Immature natural killer cell (primary cell): ENCODE data around the gene AK8. TPM values are rescaled to one million over a fixed set of nuclear protein-coding genes. Genes with fewer than 3 reads are reported as not detected.

Experiments used
- DNase-seq, 3 donors: peaks; one replicate each; pipeline ENCODE4 v3.0.0; 2022; ENCODE audit warnings: mixed read lengths in 1 of 3
- H3K27ac Mint-ChIP-seq, 6 donors: one replicate each; pipeline ENCODE4 v1.8.0; 2020; ENCODE audit warnings: mixed read lengths in 6 of 6, mild to moderate bottlenecking in 5 of 6, inconsistent platforms in 4 of 6, moderate library complexity in 3 of 6
- H3K27me3 Mint-ChIP-seq, 3 donors: one replicate each; pipeline ENCODE4 v1.8.0; 2020 to 2021; ENCODE audit warnings: low read depth in 3 of 3, mild to moderate bottlenecking in 3 of 3, mixed read lengths in 3 of 3, moderate library complexity in 3 of 3, inconsistent platforms in 1 of 3
- H3K36me3 Mint-ChIP-seq, 3 donors: one replicate each; pipeline ENCODE4 v1.8.0; 2020; ENCODE audit warnings: mixed read lengths in 3 of 3, inconsistent platforms in 2 of 3, mild to moderate bottlenecking in 2 of 3
- H3K4me1 Mint-ChIP-seq, 2 donors: one replicate each; pipeline ENCODE4 v1.8.0; 2020; ENCODE audit warnings: inconsistent platforms in 2 of 2, mild to moderate bottlenecking in 2 of 2, mixed read lengths in 2 of 2, moderate library complexity in 1 of 2
- H3K4me3 Mint-ChIP-seq, 5 donors: one replicate each; pipeline ENCODE4 v1.8.0; 2020; ENCODE audit warnings: mild to moderate bottlenecking in 5 of 5, mixed read lengths in 5 of 5, inconsistent platforms in 3 of 5, moderate library complexity in 3 of 5
- H3K9me3 Mint-ChIP-seq, 6 donors: one replicate each; pipeline ENCODE4 v1.8.0; 2020; ENCODE audit warnings: mild to moderate bottlenecking in 6 of 6, mixed read lengths in 6 of 6, inconsistent platforms in 4 of 6, moderate library complexity in 3 of 6
- polyA plus RNA-seq, 3 donors: library from polyadenylated mRNA; unstranded; fragments of 300-500 nt; fragmentation: Illumina TruSeq; gene quantifications; one replicate each; pipeline ENCODE4 v1.2.3, GENCODE V29; 2021

The AK8 gene
- polyA plus RNA-seq, 3 donors from 2014 or later: 1.9 to 3.3 TPM; not detected in 1

- H3K27ac Mint-ChIP-seq: peak overlapping the region; percentile 91 to 99 (median 96)
- peak overlapping the region; percentile 97 to 100 (median 99) for H3K4me3 Mint-ChIP-seq
- H3K4me1 Mint-ChIP-seq: peaks cover 18 to 31% of the 10 kb centered on the region in 2 donors
- DNase-seq: peak; percentile 56 to 69 (median 67)
- no peaks in the 10 kb centered on the region for H3K36me3 Mint-ChIP-seq
- H3K27me3 Mint-ChIP-seq: peaks cover 0 to 4% (median 2%) of the 10 kb centered on the region in 3 donors
- H3K9me3 Mint-ChIP-seq: no peaks in the 10 kb centered on the region
These were observed 107.9 kb downstream of the AK8 start for GRCh38 chr9:132769906-132770769.

- no peaks in the 10 kb centered on the region for H3K9me3 Mint-ChIP-seq
These were observed 108.9 kb downstream of the AK8 start for GRCh38 chr9:132768932-132769905.

GRCh38 chr9:132763574-132763973 lies 114.5 kb downstream of the AK8 start:
- no peak for DNase-seq
- no peak overlapping the region for H3K27ac Mint-ChIP-seq
- no peaks in the 10 kb centered on the region for H3K36me3 Mint-ChIP-seq
- no peak overlapping the region for H3K4me3 Mint-ChIP-seq
- peaks cover 5 to 8% of the 10 kb centered on the region in 2 donors for H3K4me1 Mint-ChIP-seq
- peaks cover 6 to 11% (median 11%) of the 10 kb centered on the region in 3 donors for H3K27me3 Mint-ChIP-seq
- no peaks in the 10 kb centered on the region for H3K9me3 Mint-ChIP-seq

More at GRCh38 chr9:132768932-132769905, 108.9 kb downstream of the AK8 start:
- peak; percentile 51 to 60 (median 56) for DNase-seq
- no peaks in the 10 kb centered on the region for H3K36me3 Mint-ChIP-seq
- H3K27me3 Mint-ChIP-seq: peaks cover 0 to 7% (median 6%) of the 10 kb centered on the region in 3 donors
- H3K27ac Mint-ChIP-seq: peak overlapping the region; percentile 91 to 99 (median 96)
- peak overlapping the region; percentile 97 to 100 (median 99) for H3K4me3 Mint-ChIP-seq
- peaks cover 18 to 31% of the 10 kb centered on the region in 2 donors for H3K4me1 Mint-ChIP-seq

- no peaks in the 10 kb centered on the region for H3K9me3 Mint-ChIP-seq
- no peak for DNase-seq
- H3K27me3 Mint-ChIP-seq: peaks cover 6 to 11% (median 11%) of the 10 kb centered on the region in 3 donors
- no peak overlapping the region for H3K4me3 Mint-ChIP-seq
- H3K27ac Mint-ChIP-seq: no peak overlapping the region
- peaks cover 4 to 5% of the 10 kb centered on the region in 2 donors for H3K4me1 Mint-ChIP-seq
- no peaks in the 10 kb centered on the region for H3K36me3 Mint-ChIP-seq
These were observed 115.2 kb downstream of the AK8 start for GRCh38 chr9:132762896-132763295.

- Mint-ChIP-seq H3K4me3 (no peak overlapping the region), H3K4me1 (no peaks in the 10 kb centered on the region), H3K9me3 (no peaks in the 10 kb centered on the region), H3K36me3 (no peaks in the 10 kb centered on the region), H3K27me3 (peaks cover 6 to 11% (median 11%) of the 10 kb centered on the region in 3 donors), H3K27ac (no peak overlapping the region)
- DNase-seq: no peak
These were observed 116.5 kb downstream of the AK8 start for GRCh38 chr9:132761602-132762001.

GRCh38 chr9:132760057-132760456 lies 118.0 kb downstream of the AK8 start:
- Mint-ChIP-seq H3K27me3 (peaks cover 9 to 13% (median 11%) of the 10 kb centered on the region in 3 donors), H3K27ac (no peak overlapping the region), H3K4me3 (no peak overlapping the region), H3K36me3 (no peaks in the 10 kb centered on the region), H3K9me3 (no peaks in the 10 kb centered on the region), H3K4me1 (no peaks in the 10 kb centered on the region)
- DNase-seq: no peak

GRCh38 chr9:132757016-132757415 lies 121.1 kb downstream of the AK8 start:
- Mint-ChIP-seq H3K27ac (no peak overlapping the region), H3K36me3 (no peaks in the 10 kb centered on the region), H3K4me1 (no peaks in the 10 kb centered on the region), H3K4me3 (no peak overlapping the region), H3K27me3 (peaks cover 4 to 16% (median 6%) of the 10 kb centered on the region in 3 donors), H3K9me3 (no peaks in the 10 kb centered on the region)
- DNase-seq: no peak

GRCh38 chr9:132756214-132756845 lies 121.8 kb downstream of the AK8 start:
- H3K27me3 Mint-ChIP-seq: peaks cover 0 to 14% (median 6%) of the 10 kb centered on the region in 3 donors
- no peak overlapping the region for H3K4me3 Mint-ChIP-seq
- no peak for DNase-seq
- H3K36me3 Mint-ChIP-seq: no peaks in the 10 kb centered on the region
- no peak overlapping the region for H3K27ac Mint-ChIP-seq
- no peaks in the 10 kb centered on the region for H3K9me3 Mint-ChIP-seq
- no peaks in the 10 kb centered on the region for H3K4me1 Mint-ChIP-seq

GRCh38 chr9:132755096-132755495 lies 123.0 kb downstream of the AK8 start:
- peaks cover 0 to 6% (median 4%) of the 10 kb centered on the region in 3 donors for H3K27me3 Mint-ChIP-seq

GRCh38 chr9:132754236-132754635 lies 123.8 kb downstream of the AK8 start:
- Mint-ChIP-seq H3K27ac (no peak overlapping the region), H3K9me3 (no peaks in the 10 kb centered on the region), H3K4me1 (no peaks in the 10 kb centered on the region), H3K4me3 (no peak overlapping the region), H3K36me3 (no peaks in the 10 kb centered on the region), H3K27me3 (peaks cover 0 to 5% (median 3%) of the 10 kb centered on the region in 3 donors)
- DNase-seq: no peak

More at GRCh38 chr9:132755096-132755495, 123.0 kb downstream of the AK8 start:
- DNase-seq: no peak
- no peaks in the 10 kb centered on the region for H3K9me3 Mint-ChIP-seq
- H3K4me3 Mint-ChIP-seq: no peak overlapping the region
- H3K36me3 Mint-ChIP-seq: no peaks in the 10 kb centered on the region
- H3K27ac Mint-ChIP-seq: no peak overlapping the region
- no peaks in the 10 kb centered on the region for H3K4me1 Mint-ChIP-seq

- H3K4me3 Mint-ChIP-seq: no peak overlapping the region
- H3K9me3 Mint-ChIP-seq: no peaks in the 10 kb centered on the region
- peaks cover 0 to 5% (median 3%) of the 10 kb centered on the region in 3 donors for H3K27me3 Mint-ChIP-seq
- H3K36me3 Mint-ChIP-seq: no peaks in the 10 kb centered on the region
- H3K27ac Mint-ChIP-seq: no peak overlapping the region
- no peak for DNase-seq
- no peaks in the 10 kb centered on the region for H3K4me1 Mint-ChIP-seq
These were observed 124.5 kb downstream of the AK8 start for GRCh38 chr9:132753593-132753880.

GRCh38 chr9:132752877-132753592 lies 125.0 kb downstream of the AK8 start:
- Mint-ChIP-seq H3K4me1 (no peaks in the 10 kb centered on the region), H3K4me3 (no peak overlapping the region), H3K27me3 (peaks cover 0 to 6% (median 5%) of the 10 kb centered on the region in 3 donors), H3K9me3 (no peaks in the 10 kb centered on the region), H3K36me3 (no peaks in the 10 kb centered on the region), H3K27ac (no peak overlapping the region)
- DNase-seq: no peak

GRCh38 chr9:132750668-132751067 lies 127.4 kb downstream of the AK8 start:
- Mint-ChIP-seq H3K27ac (no peak overlapping the region), H3K4me3 (no peak overlapping the region), H3K4me1 (no peaks in the 10 kb centered on the region), H3K36me3 (no peaks in the 10 kb centered on the region), H3K9me3 (no peaks in the 10 kb centered on the region), H3K27me3 (peaks cover 2 to 16% (median 4%) of the 10 kb centered on the region in 3 donors)
- no peak for DNase-seq
